Peyer's patch (tissue), 4 donors: ENCODE measurements around the gene CFI. TPM values are rescaled to one million over a fixed set of nuclear protein-coding genes. Genes with fewer than 3 reads are reported as not detected.
"Not testable (repeated sequence)": the region's sequence is repeated elsewhere in the genome, so short reads cannot be mapped to it uniquely, and the experiment has no call there.

Source experiments
- DNase-seq, 3 donors: peaks; one replicate each; pipeline ENCODE4 v3.0.0-alpha.2; 2017 to 2019
- H3K27ac ChIP-seq, 4 donors: fragments of 200-600 bp; sonication (generic); one replicate each; pipeline ENCODE4 v1.5.1; 2016 to 2019
- H3K27me3 ChIP-seq, 2 donors: fragments of 200-600 bp; sonication (generic); one replicate each; pipeline ENCODE4 v1.5.1; 2019
- H3K36me3 ChIP-seq, 3 donors: fragments of 200-600 bp; sonication (generic); one replicate each; pipeline ENCODE4 v1.5.1; 2016 to 2019
- H3K4me1 ChIP-seq, 4 donors: fragments of 200-600 bp; sonication (generic); one replicate each; pipeline ENCODE4 v1.5.1; 2016 to 2019
- H3K4me3 ChIP-seq, 4 donors: fragments of 200-600 bp; sonication (generic); 1 replicate in 3 of 4; 2 replicates in 1 of 4; pipeline ENCODE4 v1.5.1; 2016 to 2019; ENCODE audit warnings: mild to moderate bottlenecking in 1 of 4
- H3K9me3 ChIP-seq, 4 donors: fragments of 200-600 bp; sonication (generic); one replicate each; pipeline ENCODE4 v1.5.1; 2016 to 2019; ENCODE audit warnings: mild to moderate bottlenecking in 1 of 4
- POLR2A ChIP-seq, 2 donors: fragments of 450-650 bp; IDR thresholded peaks; one replicate each; pipeline ENCODE4 v1.5.1; 2017; ENCODE audit warnings: antibody characterized with exemption in 2 of 2, mild to moderate bottlenecking in 2 of 2, moderate library complexity in 2 of 2
- total RNA-seq, 4 donors: library from RNA; depleted of rRNA; stranded (reverse); fragments of >200 nt; gene quantifications; one replicate each; pipeline ENCODE4 v1.1.0, GENCODE V29; 2016
- TF ChIP-seq, protein P1 (sequence below), 6 experiments: fragments of 450-650 bp in 4 of 6; fragments of 200-600 bp in 2 of 6; sonication (generic) in 1 of 6; IDR thresholded peaks; one replicate each; pipeline ENCODE4 v1.5.1; 2017 to 2019; ENCODE audit warnings: antibody characterized with exemption in 6 of 6, mild to moderate bottlenecking in 3 of 6, moderate library complexity in 1 of 6

Gene CFI
- total RNA-seq, 4 donors from 2014 or later = 7.0 to 20.5 (median 12.6) TPM

DNA sequence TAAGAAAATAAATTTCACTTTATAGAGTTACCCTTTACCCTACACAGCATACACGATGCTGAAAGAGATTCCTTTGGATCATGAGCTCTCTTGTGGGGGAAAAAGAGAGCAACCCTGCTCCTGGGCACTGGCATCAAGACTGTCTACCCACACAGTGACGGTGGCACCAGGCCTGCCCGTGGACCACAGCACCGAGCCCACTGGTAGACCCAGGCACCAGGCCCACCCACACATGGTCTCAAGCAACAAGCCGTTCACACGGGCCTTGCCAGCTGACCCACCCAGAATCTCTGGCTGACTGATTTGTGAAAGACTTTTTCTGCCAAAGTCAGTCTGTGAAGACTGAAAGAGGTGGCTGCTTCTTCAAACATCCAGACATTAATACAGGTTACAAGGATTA is 6.7 kb downstream of the CFI start:
- H3K4me3 ChIP-seq = no peak overlapping the region
- TF ChIP-seq, protein P1, sequence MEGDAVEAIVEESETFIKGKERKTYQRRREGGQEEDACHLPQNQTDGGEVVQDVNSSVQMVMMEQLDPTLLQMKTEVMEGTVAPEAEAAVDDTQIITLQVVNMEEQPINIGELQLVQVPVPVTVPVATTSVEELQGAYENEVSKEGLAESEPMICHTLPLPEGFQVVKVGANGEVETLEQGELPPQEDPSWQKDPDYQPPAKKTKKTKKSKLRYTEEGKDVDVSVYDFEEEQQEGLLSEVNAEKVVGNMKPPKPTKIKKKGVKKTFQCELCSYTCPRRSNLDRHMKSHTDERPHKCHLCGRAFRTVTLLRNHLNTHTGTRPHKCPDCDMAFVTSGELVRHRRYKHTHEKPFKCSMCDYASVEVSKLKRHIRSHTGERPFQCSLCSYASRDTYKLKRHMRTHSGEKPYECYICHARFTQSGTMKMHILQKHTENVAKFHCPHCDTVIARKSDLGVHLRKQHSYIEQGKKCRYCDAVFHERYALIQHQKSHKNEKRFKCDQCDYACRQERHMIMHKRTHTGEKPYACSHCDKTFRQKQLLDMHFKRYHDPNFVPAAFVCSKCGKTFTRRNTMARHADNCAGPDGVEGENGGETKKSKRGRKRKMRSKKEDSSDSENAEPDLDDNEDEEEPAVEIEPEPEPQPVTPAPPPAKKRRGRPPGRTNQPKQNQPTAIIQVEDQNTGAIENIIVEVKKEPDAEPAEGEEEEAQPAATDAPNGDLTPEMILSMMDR (IDR thresholded peaks at IDR 0.05) = no peak
- no peak for TF ChIP-seq POLR2A (IDR thresholded peaks at IDR 0.05)
- H3K4me1 ChIP-seq = no peaks in the 10 kb centered on the region
- H3K27me3 ChIP-seq = no peaks in the 10 kb centered on the region
- H3K27ac ChIP-seq = no peak overlapping the region
- peaks cover 0 to 8% (median 0%) of the 10 kb centered on the region in 4 donors for H3K9me3 ChIP-seq
- DNase-seq = no peak
- no peaks in the 10 kb centered on the region for H3K36me3 ChIP-seq

DNA sequence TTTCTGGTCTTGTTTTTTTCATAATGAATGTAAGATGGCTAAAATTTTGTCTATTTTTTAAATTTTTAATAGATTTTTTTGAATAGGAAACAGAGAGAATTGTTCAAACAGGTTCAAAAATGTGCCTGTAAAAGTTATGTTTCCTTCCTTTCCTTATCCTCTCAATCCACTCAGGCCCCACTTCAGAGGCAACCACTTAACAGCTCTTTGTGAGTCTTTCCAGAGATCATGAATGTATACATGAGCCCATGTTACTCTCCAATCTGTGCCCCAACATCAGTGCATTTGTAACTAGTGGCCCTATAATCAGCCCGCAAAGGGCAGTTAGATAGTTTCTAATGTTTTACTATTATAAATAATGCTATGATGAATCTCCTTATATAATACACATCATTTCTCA is 14.0 kb downstream of the CFI start:
- TF ChIP-seq, protein P1 (IDR thresholded peaks at IDR 0.05) = no peak
- TF ChIP-seq POLR2A (IDR thresholded peaks at IDR 0.05) = no peak
- no peaks in the 10 kb centered on the region for H3K36me3 ChIP-seq
- H3K27ac ChIP-seq = no peak overlapping the region
- H3K4me1 ChIP-seq = no peaks in the 10 kb centered on the region
- H3K27me3 ChIP-seq = no peaks in the 10 kb centered on the region
- H3K9me3 ChIP-seq = no peaks in the 10 kb centered on the region
- no peak for DNase-seq
- no peak overlapping the region for H3K4me3 ChIP-seq

DNA sequence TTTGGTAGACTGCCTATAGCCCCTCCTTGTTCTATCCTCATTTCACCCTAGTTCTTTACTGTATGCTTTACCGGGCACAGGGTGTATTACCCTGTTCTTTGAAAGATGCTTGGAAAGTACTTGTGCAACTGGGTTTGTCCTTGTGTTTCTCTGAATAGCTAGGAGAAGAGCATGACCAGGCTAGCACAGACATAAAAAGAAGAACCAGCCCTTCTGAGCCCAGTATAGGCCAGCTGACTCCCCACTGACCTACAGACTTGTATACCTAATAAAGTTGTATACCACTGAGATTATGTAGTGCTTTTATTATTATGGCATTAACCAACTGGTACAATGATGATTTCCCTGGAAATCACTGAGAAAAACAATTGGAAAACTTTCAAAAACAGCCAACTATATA is 15.0 kb downstream of the CFI start:
- Histone ChIP-seq H3K36me3 (no peaks in the 10 kb centered on the region), H3K4me1 (no peaks in the 10 kb centered on the region), H3K9me3 (no peaks in the 10 kb centered on the region), H3K27ac (no peak overlapping the region), H3K4me3 (no peak overlapping the region), H3K27me3 (no peaks in the 10 kb centered on the region)
- TF ChIP-seq, protein P1 (IDR thresholded peaks at IDR 0.05) = no peak
- TF ChIP-seq POLR2A (IDR thresholded peaks at IDR 0.05) = no peak
- no peak for DNase-seq

DNA sequence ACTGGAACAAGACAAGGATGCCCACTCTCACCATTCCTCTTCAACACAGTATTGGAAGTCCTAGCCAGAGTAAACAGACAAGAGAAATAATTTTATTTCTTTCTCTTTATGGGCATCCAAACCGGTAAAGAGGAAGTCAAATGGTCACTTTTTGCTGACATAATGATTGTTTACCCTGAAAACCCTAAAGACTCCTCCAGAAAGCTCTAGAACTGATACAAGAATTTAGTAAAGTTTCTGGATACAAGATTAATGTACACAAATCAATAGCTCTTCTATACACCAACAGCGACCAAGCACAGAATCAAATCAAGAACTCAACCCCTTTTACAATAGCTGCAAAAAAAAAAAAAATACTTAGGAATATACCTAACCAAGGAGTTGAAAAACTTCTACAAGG is 19.7 kb downstream of the CFI start:
- not testable (repeated sequence) for DNase-seq, H3K36me3 ChIP-seq, H3K4me3 ChIP-seq, H3K4me1 ChIP-seq, H3K27me3 ChIP-seq, H3K27ac ChIP-seq, H3K9me3 ChIP-seq

DNA sequence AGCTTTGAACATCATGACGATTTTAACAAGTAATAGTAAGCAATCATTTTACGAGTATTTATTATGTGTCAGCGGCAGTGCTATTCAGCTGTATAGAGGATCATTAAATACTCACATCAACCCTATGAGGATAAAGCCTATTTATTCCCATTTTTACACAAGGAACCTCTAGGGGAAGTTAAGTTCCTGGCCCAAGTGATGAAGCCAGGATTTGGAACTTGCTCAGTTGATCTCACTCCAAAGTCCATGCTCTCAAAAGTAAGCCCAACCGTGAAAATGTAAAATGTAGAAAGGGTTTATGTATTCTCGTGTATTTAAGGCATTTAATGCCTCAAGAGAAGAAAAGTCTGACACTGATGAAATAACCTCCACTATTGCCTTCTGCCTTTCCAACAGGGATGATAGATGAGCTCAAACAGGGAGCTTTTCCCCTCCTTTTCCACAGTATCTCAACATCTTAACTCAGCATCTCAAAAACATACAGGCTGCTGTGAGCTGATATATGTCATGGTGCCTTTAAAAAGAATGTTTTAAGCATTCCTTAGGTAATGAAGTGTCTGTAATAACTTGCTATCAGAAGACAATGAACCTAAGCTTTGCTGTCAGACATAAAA is 36.9 kb downstream of the CFI start:
- no peaks in the 10 kb centered on the region for H3K36me3 ChIP-seq
- no peak for DNase-seq
- no peaks in the 10 kb centered on the region for H3K9me3 ChIP-seq
- H3K27me3 ChIP-seq = no peaks in the 10 kb centered on the region
- no peak overlapping the region for H3K27ac ChIP-seq
- TF ChIP-seq, protein P1 (IDR thresholded peaks at IDR 0.05) = no peak
- TF ChIP-seq POLR2A (IDR thresholded peaks at IDR 0.05) = no peak
- H3K4me1 ChIP-seq = no peaks in the 10 kb centered on the region
- H3K4me3 ChIP-seq = no peak overlapping the region

DNA sequence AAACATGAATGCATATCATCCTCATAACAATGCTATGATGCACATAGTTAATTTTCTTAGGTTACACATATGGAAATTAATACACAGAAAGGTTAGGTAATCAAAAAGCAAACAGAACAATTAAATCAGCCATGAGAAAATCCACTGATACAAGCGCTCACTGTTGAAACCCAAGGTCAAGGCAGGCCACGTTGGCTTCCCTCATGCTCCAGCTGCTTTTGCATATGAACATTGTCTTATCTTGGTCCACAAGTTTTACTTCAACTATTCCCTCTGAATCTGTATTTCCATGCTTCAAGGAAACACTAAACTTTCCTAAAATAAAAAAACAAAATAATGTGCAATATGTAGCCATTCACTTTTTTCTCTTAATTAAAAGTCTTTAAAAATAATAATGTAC is 37.4 kb downstream of the CFI start:
- DNase-seq = no peak
- Histone ChIP-seq H3K27ac (no peak overlapping the region), H3K27me3 (no peaks in the 10 kb centered on the region), H3K9me3 (no peaks in the 10 kb centered on the region), H3K4me3 (no peak overlapping the region), H3K4me1 (no peaks in the 10 kb centered on the region), H3K36me3 (no peaks in the 10 kb centered on the region)
- TF ChIP-seq, protein P1 (IDR thresholded peaks at IDR 0.05) = no peak
- TF ChIP-seq POLR2A (IDR thresholded peaks at IDR 0.05) = no peak
